Measurements from ENCODE around the gene PIGL.

- no peak for TF ChIP-seq POLR2A (IDR thresholded peaks at IDR 0.05)
- no peak for TF ChIP-seq POLR2AphosphoS5 (IDR thresholded peaks at IDR 0.05)
These were observed 44.0 kb downstream of the PIGL start for GRCh38 chr17:16261049-16261448.

Measured in spleen (tissue), 3 donors.